ENCODE data around the gene CTSE. TPM values are rescaled to one million over a fixed set of nuclear protein-coding genes. Genes with fewer than 3 reads are reported as not detected.

CTSE gene
- total RNA-seq, 1 donor from 2014 or later = 0.20 TPM

- DNase-seq = no peak
Observed at GRCh38 chr1:206049919-206050600, 26.4 kb upstream of the CTSE start.

- no peak for DNase-seq
Observed at GRCh38 chr1:206049293-206049692, 25.6 kb upstream of the CTSE start.

- DNase-seq = no peak
Observed at GRCh38 chr1:206048582-206048981, 24.9 kb upstream of the CTSE start.

GRCh38 chr1:206047271-206047670 lies 23.6 kb upstream of the CTSE start:
- no peak for DNase-seq

GRCh38 chr1:206041640-206042039 lies 17.9 kb upstream of the CTSE start:
- DNase-seq = no peak

GRCh38 chr1:206040328-206040727 lies 16.6 kb upstream of the CTSE start:
- no peak for DNase-seq

GRCh38 chr1:206039046-206039973 lies 15.6 kb upstream of the CTSE start:
- DNase-seq = no peak

GRCh38 chr1:206037581-206037980 lies 13.9 kb upstream of the CTSE start:
- DNase-seq = no peak

GRCh38 chr1:206036663-206037455 lies 13.2 kb upstream of the CTSE start:
- DNase-seq = no peak

- DNase-seq = no peak
Observed at GRCh38 chr1:206035027-206035426, 11.3 kb upstream of the CTSE start.

GRCh38 chr1:206032380-206033140 lies 8.9 kb upstream of the CTSE start:
- no peak for DNase-seq

GRCh38 chr1:206030714-206031113 lies 7.0 kb upstream of the CTSE start:
- DNase-seq = peak; percentile 18

- DNase-seq = no peak
Observed at GRCh38 chr1:206030191-206030590, 6.5 kb upstream of the CTSE start.

GRCh38 chr1:206029484-206029883 lies 5.8 kb upstream of the CTSE start:
- DNase-seq = no peak

GRCh38 chr1:206025283-206025820 lies 1.7 kb upstream of the CTSE start:
- DNase-seq = no peak

- DNase-seq = no peak
Observed at GRCh38 chr1:206022766-206023165, 929 bp downstream of the CTSE start.

GRCh38 chr1:206021626-206022365 lies 1.9 kb downstream of the CTSE start:
- DNase-seq = no peak

- no peak for DNase-seq
Observed at GRCh38 chr1:206021008-206021625, 2.6 kb downstream of the CTSE start.

- no peak for DNase-seq
Observed at GRCh38 chr1:206020393-206021007, 3.2 kb downstream of the CTSE start.

GRCh38 chr1:206015071-206015470 lies 8.6 kb downstream of the CTSE start:
- no peak for DNase-seq

Measured in skin of body (tissue), 2 donors.